H1 (cell line): Measurements from ENCODE around the gene CD164. TPM values are rescaled to one million over a fixed set of nuclear protein-coding genes. Genes with fewer than 3 reads are reported as not detected.

Experiments used
- EP300 ChIP-seq, 2 experiments: IDR thresholded peaks; 1 replicate in 1 of 2; 2 replicates in 1 of 2; pipeline ENCODE4 v1.6.1; 2011 to 2012; ENCODE audit warnings: low read depth in 2 of 2, low read length in 2 of 2, mild to moderate bottlenecking in 2 of 2, borderline replicate concordance in 1 of 2, inconsistent platforms in 1 of 2, moderate library complexity in 1 of 2
- FOSL1 ChIP-seq: IDR thresholded peaks from 2 replicates; pipeline ENCODE4 v1.6.1; 2011; ENCODE audit warnings: mild to moderate bottlenecking, low read depth, low read length, moderate library complexity; ENCODE audit not compliant: insufficient read depth
- GABPA ChIP-seq: IDR thresholded peaks from 2 replicates; pipeline ENCODE4 v1.6.1; 2011; ENCODE audit warnings: mild to moderate bottlenecking, low read length, moderate library complexity, borderline replicate concordance; ENCODE audit not compliant: insufficient read depth
- polyA plus RNA-seq, 7 experiments: library from polyadenylated mRNA; depleted of rRNA in 3 of 7; stranded (reverse) in 5 of 7; unstranded in 2 of 7; fragments of >200 nt in 5 of 7; fragments of 200-250 nt in 2 of 7; gene quantifications; 1 replicate in 5 of 7; 2 replicates in 1 of 7; 4 replicates in 1 of 7; pipeline versions ENCODE4 v1.2.1 to v1.2.3, GENCODE V29; 2011 to 2013; ENCODE audit warnings: missing spikeins in 2 of 7, mixed read lengths in 2 of 7
- total RNA-seq: library from RNA; stranded (reverse); fragmentation: NEBNext Ultra II Directional; extraction: Animal tissue kit (Norgen Biotek cat#: 25700); gene quantifications from 2 replicates; pipeline ENCODE4 v1.2.1, GENCODE V29; 2021
- TF ChIP-seq, protein P1 (sequence below): IDR thresholded peaks from 2 replicates; pipeline ENCODE4 v1.6.1; 2011; ENCODE audit warnings: low read length, improper control_type of control experiment

CD164 gene
- total and polyA plus RNA-seq, 2 of the 8 experiments (the other 6 are each of a cell fraction or from before 2014, with no cell fraction given) = 69.3 to 94.3 TPM

DNA sequence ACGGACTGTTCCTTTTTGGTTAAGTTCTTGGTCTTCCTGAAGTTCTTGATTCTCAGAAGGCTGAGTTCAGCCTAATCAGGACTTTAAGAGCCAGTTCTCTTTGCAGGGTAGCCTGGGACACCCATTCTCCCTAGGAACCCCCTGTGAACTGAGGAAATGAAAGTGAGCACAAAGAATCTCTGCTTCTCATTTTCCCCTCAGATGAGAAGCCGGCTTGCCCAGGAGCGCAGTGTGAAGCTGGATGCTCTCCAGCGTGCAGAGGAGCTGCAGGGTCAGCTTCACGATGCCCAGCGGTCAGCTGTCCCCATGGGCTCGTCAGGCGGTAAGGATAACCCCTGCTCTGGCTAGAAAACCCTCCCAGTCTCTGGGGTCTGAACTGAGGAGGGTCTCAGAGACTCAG, 34.0 kb downstream of the CD164 start (continued):
- TF ChIP-seq, protein P1, sequence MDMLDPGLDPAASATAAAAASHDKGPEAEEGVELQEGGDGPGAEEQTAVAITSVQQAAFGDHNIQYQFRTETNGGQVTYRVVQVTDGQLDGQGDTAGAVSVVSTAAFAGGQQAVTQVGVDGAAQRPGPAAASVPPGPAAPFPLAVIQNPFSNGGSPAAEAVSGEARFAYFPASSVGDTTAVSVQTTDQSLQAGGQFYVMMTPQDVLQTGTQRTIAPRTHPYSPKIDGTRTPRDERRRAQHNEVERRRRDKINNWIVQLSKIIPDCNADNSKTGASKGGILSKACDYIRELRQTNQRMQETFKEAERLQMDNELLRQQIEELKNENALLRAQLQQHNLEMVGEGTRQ = no peak
- TF ChIP-seq GABPA (no peak), FOSL1 (no peak), EP300 (IDR thresholded peaks at IDR 0.05; ENCODE audit: borderline replicate concordance in 1 of 2, low read depth in 2 of 2, low read length in 2 of 2) (no peak)
